GM21717 (cell line): ENCODE results near the gene TRPM5.

Experiments
- ATAC-seq: cut with Tn5 transposase; IDR thresholded peaks from one replicate; pipeline ENCODE4 v1.9.1; 2021; ENCODE audit warnings: mild to moderate bottlenecking, moderate library complexity; ENCODE audit not compliant: unreplicated experiment

The TRPM5 gene

DNA sequence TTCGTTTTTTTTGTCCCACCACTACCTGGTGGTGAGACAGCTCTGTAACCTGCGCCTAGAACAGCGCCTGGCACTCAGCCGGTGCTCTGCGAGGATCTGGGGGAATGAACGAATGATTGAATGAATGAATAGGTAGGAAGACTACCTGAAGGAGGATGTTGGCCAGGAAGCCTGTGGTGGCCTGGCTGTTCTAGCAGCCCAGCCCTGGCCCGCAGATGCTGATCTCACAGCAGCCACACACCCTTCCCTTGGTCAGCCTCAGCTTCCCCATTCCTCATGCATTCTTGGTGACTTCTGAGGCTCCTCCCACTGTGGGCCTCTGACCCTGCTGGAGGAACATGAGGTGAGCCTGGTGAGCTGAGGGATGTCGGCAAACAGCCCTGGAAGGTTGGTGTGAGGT is 3.7 kb downstream of the TRPM5 start:
- no peak for ATAC-seq

- ATAC-seq: no peak
Measured at GRCh38 chr11:2439820-2440219, 4.5 kb downstream of the TRPM5 start.

DNA sequence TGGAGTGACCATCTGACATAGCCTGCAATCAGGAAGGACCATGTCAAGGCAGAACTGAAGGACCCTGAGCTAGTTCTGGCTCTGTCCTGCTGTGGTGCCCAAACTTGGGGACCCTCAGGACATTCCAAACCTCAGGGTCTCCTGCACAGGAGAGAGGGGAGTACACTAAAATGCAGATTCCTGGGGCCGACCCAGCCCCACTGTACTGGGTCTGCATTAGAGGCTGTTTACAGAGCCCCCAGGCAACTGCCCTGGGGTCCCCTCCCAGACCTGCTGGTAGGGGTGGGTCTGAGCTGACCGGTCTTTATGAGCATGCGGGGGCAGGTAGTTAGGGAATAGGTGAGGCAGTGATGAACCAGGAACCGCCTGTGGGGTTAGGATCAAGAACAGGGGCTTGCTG is 6.8 kb downstream of the TRPM5 start:
- ATAC-seq: no peak

DNA sequence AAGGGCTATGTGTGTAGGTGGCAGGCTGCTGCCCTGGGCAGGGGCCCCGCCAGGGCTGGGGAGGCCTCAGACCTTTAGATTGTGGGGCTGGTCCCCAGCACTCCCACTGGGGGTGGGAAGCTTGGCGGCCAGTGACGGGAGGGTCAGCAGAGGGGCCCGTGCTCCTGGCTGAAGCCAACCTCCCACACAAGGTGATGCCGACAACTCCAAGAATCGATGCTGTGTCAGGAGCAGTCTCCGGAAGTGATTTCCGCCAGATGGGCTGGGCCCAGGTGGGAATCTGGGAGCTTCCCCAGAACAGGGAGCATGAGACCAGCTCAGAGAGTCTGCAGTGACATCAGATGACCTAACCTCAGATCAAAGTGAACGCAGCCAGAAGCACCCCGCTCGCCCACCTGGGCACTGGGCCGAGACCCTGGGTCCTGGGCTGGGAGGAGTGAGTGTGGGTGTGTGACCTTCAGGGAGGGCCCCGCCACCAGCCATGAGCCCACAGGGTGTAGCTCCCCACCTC is 7.7 kb downstream of the TRPM5 start:
- ATAC-seq: no peak

- ATAC-seq: no peak
Measured at GRCh38 chr11:2436013-2436520, 8.2 kb downstream of the TRPM5 start.

DNA sequence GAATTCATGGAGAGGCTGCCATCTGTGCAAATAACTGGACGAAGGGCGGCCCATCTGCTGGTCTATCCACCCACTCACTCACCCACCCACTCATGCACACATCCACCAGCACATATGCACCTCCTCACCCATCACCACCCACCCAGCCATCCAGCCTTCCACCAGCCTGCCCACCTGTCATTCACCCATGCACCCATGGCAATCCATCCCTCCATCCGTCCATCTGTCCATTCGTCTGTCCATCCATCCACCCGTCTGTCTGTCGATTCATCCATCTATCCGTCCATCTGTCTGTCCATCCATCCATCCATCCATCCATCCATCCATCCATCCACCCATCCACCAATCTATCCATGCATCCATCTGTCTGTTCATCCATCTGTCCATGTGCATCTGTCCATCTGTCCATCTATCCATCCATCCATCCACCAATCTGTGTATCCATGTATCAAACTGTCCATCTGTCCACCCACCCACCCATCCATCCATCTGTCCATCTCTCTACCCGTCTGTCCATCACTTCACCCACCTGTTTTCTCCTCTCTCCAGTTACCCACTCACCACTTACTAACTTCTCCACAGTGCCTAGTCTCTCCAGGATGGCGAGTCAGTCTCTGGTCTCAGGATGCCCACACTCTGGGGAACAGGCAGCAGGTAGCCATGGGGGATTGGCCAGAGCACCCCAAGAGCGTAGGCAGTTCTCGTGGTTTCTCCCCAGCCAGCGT is 8.9 kb downstream of the TRPM5 start:
- ATAC-seq: no peak

DNA sequence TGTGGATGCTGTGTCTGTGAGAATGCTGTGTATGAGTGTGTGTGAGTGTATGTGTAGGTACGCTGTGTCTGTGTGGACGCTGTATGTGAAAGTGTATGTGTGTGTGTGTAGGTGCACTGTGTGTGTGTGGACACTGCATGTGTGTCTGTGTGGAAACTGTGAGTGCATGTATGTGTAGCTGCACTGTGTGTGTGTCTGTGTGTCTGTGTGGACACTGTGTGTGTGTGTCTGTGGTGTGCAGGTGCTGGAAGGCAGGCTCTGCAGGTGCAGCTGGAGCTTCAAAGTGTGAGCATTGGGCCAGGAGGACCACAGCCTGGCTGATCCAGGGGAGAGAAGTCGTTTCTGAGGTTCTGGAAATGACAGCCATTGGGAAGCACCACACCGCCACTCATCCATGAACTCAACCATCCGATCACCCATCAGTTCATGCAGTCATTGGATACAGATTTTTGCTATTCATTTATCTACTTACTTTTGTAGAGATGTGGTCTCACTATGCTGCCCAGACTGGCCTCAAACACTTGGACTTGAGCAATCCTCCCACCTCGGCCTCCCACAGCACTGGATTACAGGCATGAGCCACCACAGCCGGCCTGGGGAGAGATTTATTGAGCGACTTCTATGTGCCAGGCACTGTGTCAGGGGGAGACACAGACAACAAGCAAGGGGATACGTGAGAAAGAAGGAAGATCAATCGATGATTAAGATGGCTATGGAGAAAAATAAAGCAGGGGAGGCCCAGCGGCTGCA is 9.6 kb downstream of the TRPM5 start:
- ATAC-seq: no peak

DNA sequence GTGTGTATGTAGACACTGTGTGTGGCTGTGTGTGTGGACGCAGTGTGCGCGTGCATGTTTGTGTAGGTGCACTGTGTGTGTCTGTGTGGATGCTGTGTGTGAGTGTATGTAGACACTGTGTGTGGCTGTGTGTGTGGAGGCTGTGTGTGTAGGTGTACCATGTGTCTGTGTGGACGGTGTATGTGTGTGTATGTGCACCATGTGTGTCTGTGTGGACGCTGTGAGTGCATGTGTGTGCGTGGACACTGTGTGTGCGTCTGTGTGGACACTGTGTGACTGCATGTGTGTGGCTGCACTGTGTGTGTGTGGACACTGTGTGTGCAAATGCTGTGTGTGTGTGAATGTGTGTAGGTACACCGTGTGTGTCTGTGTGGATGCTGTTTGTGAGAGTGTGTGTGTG is 10.3 kb downstream of the TRPM5 start:
- no peak for ATAC-seq

GRCh38 chr11:2433106-2433925 is 11.0 kb downstream of the TRPM5 start:
- ATAC-seq: no peak

DNA sequence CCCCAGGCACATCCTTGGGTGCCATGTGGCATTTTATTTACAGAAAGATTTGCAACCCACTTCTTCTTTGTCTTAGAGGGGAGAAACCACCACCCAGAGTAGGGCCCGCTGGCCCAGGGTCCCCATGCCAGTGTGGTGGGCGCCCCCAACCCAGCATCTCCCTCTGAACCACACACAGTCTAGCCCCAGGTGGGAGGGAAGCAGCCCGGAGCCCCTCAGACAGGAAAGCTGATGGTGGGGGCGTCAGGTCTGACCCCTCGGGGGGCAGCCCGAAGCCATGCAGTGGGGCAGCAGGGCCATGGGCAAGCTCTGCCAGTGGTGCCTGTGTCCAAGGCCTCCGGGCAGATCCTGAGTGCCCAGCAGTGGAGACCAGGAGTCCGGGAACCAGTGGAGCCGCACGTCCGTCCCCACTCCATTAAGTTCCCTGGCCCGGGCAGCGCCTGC is 11.7 kb downstream of the TRPM5 start:
- ATAC-seq: no peak

DNA sequence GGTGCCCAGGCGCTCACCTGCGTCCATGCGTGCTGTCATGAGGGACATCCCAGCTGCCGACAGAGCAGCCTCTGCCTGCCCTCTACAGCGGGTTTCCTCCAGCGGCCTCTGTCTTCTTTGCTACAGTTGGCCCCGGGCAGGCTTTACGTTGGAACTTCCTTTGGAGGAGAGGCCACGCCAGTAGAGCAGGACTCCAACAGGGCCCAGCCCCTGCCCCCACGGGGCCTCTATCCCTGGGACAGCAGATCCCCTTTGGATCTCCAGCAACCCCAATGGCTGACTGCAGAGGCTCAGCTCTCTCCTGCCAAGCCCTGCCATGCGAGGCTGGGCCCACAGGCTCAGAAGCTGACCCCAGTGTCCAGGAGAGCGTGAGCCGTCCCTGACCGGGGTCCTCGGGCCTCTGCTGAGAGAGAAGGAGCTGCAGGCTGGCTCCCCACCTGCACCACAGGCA is 12.1 kb downstream of the TRPM5 start:
- no peak for ATAC-seq

DNA sequence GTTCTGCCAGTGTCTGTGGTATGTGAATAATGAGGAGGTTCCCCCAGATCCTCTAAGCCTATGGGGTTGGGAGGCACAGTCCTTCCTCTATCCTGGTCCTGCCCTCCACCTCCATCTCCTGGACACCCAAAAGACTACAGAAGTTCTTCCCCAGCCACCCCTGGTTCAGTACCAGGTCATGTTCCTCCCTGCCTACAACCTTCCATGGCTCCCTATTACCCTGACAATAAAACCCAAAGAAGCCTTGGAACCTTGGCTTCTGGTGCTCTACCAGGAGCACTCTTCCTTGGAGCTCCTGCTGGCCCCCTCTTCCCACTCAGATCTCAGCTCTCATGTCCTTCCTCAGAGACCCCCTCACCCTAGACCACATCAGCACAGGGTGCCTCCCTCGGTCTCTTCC is 12.9 kb downstream of the TRPM5 start:
- ATAC-seq: no peak

DNA sequence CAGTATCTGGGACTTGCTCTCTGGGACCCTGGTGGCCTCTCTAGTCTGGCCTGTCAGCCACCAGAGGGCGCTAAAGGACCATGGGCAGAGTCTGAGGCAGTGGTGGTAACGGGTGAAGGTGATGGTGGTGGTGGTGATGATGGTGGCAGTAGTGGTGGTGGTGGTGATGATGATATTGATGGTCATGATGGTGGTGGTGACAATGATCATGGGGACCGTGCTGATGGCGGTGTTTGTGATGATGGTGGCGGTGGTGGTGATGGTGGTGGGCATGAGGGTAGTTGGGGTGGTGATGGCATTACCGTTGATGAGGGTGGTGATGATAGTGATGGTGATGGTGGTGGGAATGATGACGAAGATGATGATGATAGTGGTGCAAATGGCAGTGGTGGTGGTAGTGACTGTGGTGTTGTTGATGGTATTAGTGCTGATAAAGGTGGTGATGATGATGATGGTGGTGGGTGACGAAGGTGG is 16.0 kb downstream of the TRPM5 start:
- ATAC-seq: no peak

- no peak for ATAC-seq
Measured at GRCh38 chr11:2427721-2428321, 16.5 kb downstream of the TRPM5 start.

GRCh38 chr11:2426826-2427521 is 17.3 kb downstream of the TRPM5 start:
- no peak for ATAC-seq

DNA sequence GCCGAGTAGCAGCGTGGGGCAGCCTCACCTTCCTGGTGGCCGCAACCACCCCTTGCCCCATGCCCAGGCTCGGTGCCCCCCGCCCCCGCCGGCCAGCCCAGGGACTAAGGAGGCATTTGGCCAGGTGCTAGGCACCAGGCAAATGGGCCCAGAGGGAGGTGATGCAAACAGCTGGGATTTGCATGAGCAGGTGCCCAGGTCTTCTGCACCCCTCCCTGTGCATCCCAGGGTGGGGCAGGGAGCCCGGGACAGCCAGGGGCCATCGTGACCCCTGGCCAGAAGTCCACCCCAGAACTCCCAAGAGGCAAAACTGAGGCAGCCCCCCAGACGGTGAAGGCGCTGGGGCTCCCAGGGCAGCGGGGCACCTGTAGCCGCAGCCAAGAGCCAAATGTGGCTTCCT is 18.1 kb downstream of the TRPM5 start:
- ATAC-seq: no peak

- no peak for ATAC-seq
Measured at GRCh38 chr11:2425506-2425905, 18.8 kb downstream of the TRPM5 start.

DNA sequence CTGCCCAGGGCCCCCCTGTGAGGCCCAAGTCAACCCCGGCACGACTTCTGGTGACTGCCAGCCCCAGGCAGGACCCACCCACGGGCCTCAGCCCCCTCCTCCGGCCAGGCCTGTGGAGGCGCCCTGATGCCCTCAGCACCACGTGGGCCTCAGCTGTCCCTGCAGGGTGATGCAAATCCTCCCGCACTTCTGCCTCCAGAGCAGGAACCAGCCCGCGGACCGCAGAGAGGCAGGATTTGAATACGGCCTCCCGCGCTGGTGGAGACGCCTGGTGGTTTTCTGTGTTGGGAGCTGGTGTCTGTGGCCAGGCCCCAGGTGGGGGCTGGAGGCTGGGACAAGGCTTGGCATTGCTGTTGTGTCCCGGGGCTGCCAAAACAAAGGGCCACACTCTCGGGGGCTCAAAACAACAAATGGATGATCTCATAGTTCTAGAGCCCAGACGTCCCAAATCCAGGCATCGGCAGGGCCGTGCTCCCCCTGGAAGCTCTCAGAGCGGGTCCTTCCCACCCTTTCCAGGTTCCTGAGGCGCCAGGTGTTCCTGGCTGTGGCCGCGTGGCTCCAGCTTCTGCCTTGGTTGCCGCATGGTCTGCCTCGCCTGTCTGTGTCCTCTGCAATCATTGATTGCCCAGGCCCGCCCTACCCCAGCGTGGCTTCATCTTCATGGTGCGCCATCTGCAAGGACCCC is 19.4 kb downstream of the TRPM5 start:
- ATAC-seq: no peak
